Adrenal gland (tissue), 5 donors: ENCODE results near the gene NAA16.

Experiments
- CTCF ChIP-seq, 6 experiments: fragments of 450-650 bp in 4 of 6; fragments of 200-600 bp in 2 of 6; sonication (generic) in 1 of 6; IDR thresholded peaks; 1 replicate in 5 of 6; 2 replicates in 1 of 6; pipeline versions ENCODE4 v1.5.1 to v1.8.0; 2016 to 2021; ENCODE audit warnings: antibody characterized with exemption in 6 of 6, mild to moderate bottlenecking in 2 of 6, moderate library complexity in 1 of 6
- POLR2A ChIP-seq, 2 donors: fragments of 450-650 bp; IDR thresholded peaks; one replicate each; pipeline ENCODE4 v1.6.1; 2017; ENCODE audit warnings: antibody characterized with exemption in 2 of 2, mild to moderate bottlenecking in 2 of 2, moderate library complexity in 1 of 2
- donor health status: DM: no; HTN: no; CAD: no.

DNA sequence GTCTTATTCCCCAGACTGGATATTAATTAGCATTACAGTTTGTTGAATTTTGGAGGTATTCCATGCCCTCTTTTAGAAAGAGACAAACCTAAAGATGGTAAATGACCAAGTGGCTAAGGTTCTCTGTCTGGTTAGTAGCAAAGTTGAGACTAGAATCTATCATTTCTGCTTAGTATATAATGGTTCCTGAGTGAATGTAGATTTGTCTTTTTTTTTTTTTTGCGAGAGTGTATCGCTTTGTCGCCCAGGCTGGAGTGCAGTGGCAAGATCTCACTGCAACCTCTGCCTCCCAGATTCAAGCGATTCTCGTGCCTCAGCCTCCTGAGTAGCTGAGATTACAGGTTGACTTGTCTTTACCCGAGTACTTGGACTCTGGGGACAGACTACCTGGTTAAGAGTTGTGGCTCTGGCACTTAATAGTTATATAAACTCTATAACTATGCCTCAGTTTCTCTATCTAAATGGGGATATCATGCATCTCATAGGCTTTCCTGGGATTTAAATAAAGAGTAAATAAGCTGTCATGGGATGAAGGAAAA is 2.7 kb downstream of the NAA16 start:
- TF ChIP-seq POLR2A (IDR thresholded peaks at IDR 0.05) (no peak), CTCF (IDR thresholded peaks at IDR 0.05) (no peak)
